ENCODE measurements around the gene RGS12. TPM values are rescaled to one million over a fixed set of nuclear protein-coding genes. Genes with fewer than 3 reads are reported as not detected.

RGS12 gene
- total RNA-seq, 1 donor from 2014 or later: 28.2 TPM

- no peaks in the 10 kb centered on the region for H3K9me3 ChIP-seq (ENCODE audit: control insufficient read depth in 3 of 3, low read length in 3 of 3)
- peaks cover 0 to 7% (median 4%) of the 10 kb centered on the region in 3 donors for H3K4me1 ChIP-seq (ENCODE audit: control insufficient read depth in 3 of 3, insufficient read depth in 3 of 3, low read length in 3 of 3)
- H3K27ac ChIP-seq (ENCODE audit: low read depth, low read length): no peak overlapping the region
- no peaks in the 10 kb centered on the region for H3K27me3 ChIP-seq (ENCODE audit: control insufficient read depth in 3 of 3, insufficient read depth in 3 of 3, low read length in 3 of 3)
- H3K9ac ChIP-seq (ENCODE audit: low read depth in 1 of 3, low read length in 3 of 3): no peak overlapping the region
- no peak overlapping the region for H3K4me3 ChIP-seq (ENCODE audit: low read length in 3 of 3)
- H3K36me3 ChIP-seq (ENCODE audit: control insufficient read depth in 3 of 3, insufficient read depth in 3 of 3, low read length in 3 of 3): peaks cover 4 to 21% (median 5%) of the 10 kb centered on the region in 3 donors
Observed at GRCh38 chr4:3254302-3255131, 38.3 kb upstream of the RGS12 start.

- H3K27ac ChIP-seq (ENCODE audit: low read depth, low read length): no peak overlapping the region
Observed at GRCh38 chr4:3255611-3256186, 37.1 kb upstream of the RGS12 start.

GRCh38 chr4:3256230-3257102 lies 36.4 kb upstream of the RGS12 start:
- H3K9me3 ChIP-seq (ENCODE audit: control insufficient read depth in 3 of 3, low read length in 3 of 3): no peaks in the 10 kb centered on the region
- peaks cover 4 to 15% (median 5%) of the 10 kb centered on the region in 3 donors for H3K36me3 ChIP-seq (ENCODE audit: control insufficient read depth in 3 of 3, insufficient read depth in 3 of 3, low read length in 3 of 3)
- H3K27me3 ChIP-seq (ENCODE audit: control insufficient read depth in 3 of 3, insufficient read depth in 3 of 3, low read length in 3 of 3): no peaks in the 10 kb centered on the region
- no peak overlapping the region for H3K27ac ChIP-seq (ENCODE audit: low read depth, low read length)
- H3K9ac ChIP-seq (ENCODE audit: low read depth in 1 of 3, low read length in 3 of 3): no peak overlapping the region
- H3K4me1 ChIP-seq (ENCODE audit: control insufficient read depth in 3 of 3, insufficient read depth in 3 of 3, low read length in 3 of 3): peaks cover 0 to 7% (median 4%) of the 10 kb centered on the region in 3 donors
- no peak overlapping the region for H3K4me3 ChIP-seq (ENCODE audit: low read length in 3 of 3)

More at GRCh38 chr4:3255611-3256186, 37.1 kb upstream of the RGS12 start:
- Histone ChIP-seq H3K36me3 (ENCODE audit: control insufficient read depth in 3 of 3, insufficient read depth in 3 of 3, low read length in 3 of 3) (peaks cover 4 to 19% (median 5%) of the 10 kb centered on the region in 3 donors), H3K4me1 (ENCODE audit: control insufficient read depth in 3 of 3, insufficient read depth in 3 of 3, low read length in 3 of 3) (peaks cover 0 to 7% (median 4%) of the 10 kb centered on the region in 3 donors), H3K27me3 (ENCODE audit: control insufficient read depth in 3 of 3, insufficient read depth in 3 of 3, low read length in 3 of 3) (no peaks in the 10 kb centered on the region), H3K9ac (ENCODE audit: low read depth in 1 of 3, low read length in 3 of 3) (no peak overlapping the region), H3K9me3 (ENCODE audit: control insufficient read depth in 3 of 3, low read length in 3 of 3) (no peaks in the 10 kb centered on the region), H3K4me3 (ENCODE audit: low read length in 3 of 3) (no peak overlapping the region)

- H3K4me1 ChIP-seq (ENCODE audit: control insufficient read depth in 3 of 3, insufficient read depth in 3 of 3, low read length in 3 of 3): peaks cover 0 to 7% (median 4%) of the 10 kb centered on the region in 3 donors
- no peaks in the 10 kb centered on the region for H3K9me3 ChIP-seq (ENCODE audit: control insufficient read depth in 3 of 3, low read length in 3 of 3)
- no peak overlapping the region for H3K27ac ChIP-seq (ENCODE audit: low read depth, low read length)
- no peak overlapping the region for H3K4me3 ChIP-seq (ENCODE audit: low read length in 3 of 3)
- H3K36me3 ChIP-seq (ENCODE audit: control insufficient read depth in 3 of 3, insufficient read depth in 3 of 3, low read length in 3 of 3): peaks cover 4 to 15% (median 5%) of the 10 kb centered on the region in 3 donors
- no peak overlapping the region for H3K9ac ChIP-seq (ENCODE audit: low read depth in 1 of 3, low read length in 3 of 3)
- no peaks in the 10 kb centered on the region for H3K27me3 ChIP-seq (ENCODE audit: control insufficient read depth in 3 of 3, insufficient read depth in 3 of 3, low read length in 3 of 3)
Observed at GRCh38 chr4:3257103-3257555, 35.7 kb upstream of the RGS12 start.

- peaks cover 4 to 15% (median 5%) of the 10 kb centered on the region in 3 donors for H3K36me3 ChIP-seq (ENCODE audit: control insufficient read depth in 3 of 3, insufficient read depth in 3 of 3, low read length in 3 of 3)
- no peak overlapping the region for H3K9ac ChIP-seq (ENCODE audit: low read depth in 1 of 3, low read length in 3 of 3)
- peaks cover 0 to 7% (median 4%) of the 10 kb centered on the region in 3 donors for H3K4me1 ChIP-seq (ENCODE audit: control insufficient read depth in 3 of 3, insufficient read depth in 3 of 3, low read length in 3 of 3)
- no peak overlapping the region for H3K27ac ChIP-seq (ENCODE audit: low read depth, low read length)
- no peaks in the 10 kb centered on the region for H3K27me3 ChIP-seq (ENCODE audit: control insufficient read depth in 3 of 3, insufficient read depth in 3 of 3, low read length in 3 of 3)
- no peaks in the 10 kb centered on the region for H3K9me3 ChIP-seq (ENCODE audit: control insufficient read depth in 3 of 3, low read length in 3 of 3)
- no peak overlapping the region for H3K4me3 ChIP-seq (ENCODE audit: low read length in 3 of 3)
Observed at GRCh38 chr4:3257556-3258482, 35.0 kb upstream of the RGS12 start.

GRCh38 chr4:3261411-3262207 lies 31.2 kb upstream of the RGS12 start:
- Histone ChIP-seq H3K36me3 (ENCODE audit: control insufficient read depth in 3 of 3, insufficient read depth in 3 of 3, low read length in 3 of 3) (peaks cover 0 to 3% (median 0%) of the 10 kb centered on the region in 3 donors), H3K4me3 (ENCODE audit: low read length in 3 of 3) (no peak overlapping the region), H3K9ac (ENCODE audit: low read depth in 1 of 3, low read length in 3 of 3) (no peak overlapping the region), H3K27ac (ENCODE audit: low read depth, low read length) (no peak overlapping the region), H3K27me3 (ENCODE audit: control insufficient read depth in 3 of 3, insufficient read depth in 3 of 3, low read length in 3 of 3) (no peaks in the 10 kb centered on the region), H3K9me3 (ENCODE audit: control insufficient read depth in 3 of 3, low read length in 3 of 3) (no peaks in the 10 kb centered on the region), H3K4me1 (ENCODE audit: control insufficient read depth in 3 of 3, insufficient read depth in 3 of 3, low read length in 3 of 3) (peaks cover 0 to 3% (median 2%) of the 10 kb centered on the region in 3 donors)

GRCh38 chr4:3262208-3263052 lies 30.4 kb upstream of the RGS12 start:
- Histone ChIP-seq H3K27me3 (ENCODE audit: control insufficient read depth in 3 of 3, insufficient read depth in 3 of 3, low read length in 3 of 3) (no peaks in the 10 kb centered on the region), H3K9ac (ENCODE audit: low read depth in 1 of 3, low read length in 3 of 3) (no peak overlapping the region), H3K4me1 (ENCODE audit: control insufficient read depth in 3 of 3, insufficient read depth in 3 of 3, low read length in 3 of 3) (no peaks in the 10 kb centered on the region), H3K4me3 (ENCODE audit: low read length in 3 of 3) (no peak overlapping the region), H3K27ac (ENCODE audit: low read depth, low read length) (no peak overlapping the region), H3K36me3 (ENCODE audit: control insufficient read depth in 3 of 3, insufficient read depth in 3 of 3, low read length in 3 of 3) (peaks cover 0 to 2% (median 0%) of the 10 kb centered on the region in 3 donors), H3K9me3 (ENCODE audit: control insufficient read depth in 3 of 3, low read length in 3 of 3) (no peaks in the 10 kb centered on the region)

Data from skeletal muscle tissue (tissue), 4 donors.